GM18868 (cell line): ENCODE measurements around the gene PAK1.
"Not testable (repeated sequence)": the region's sequence is repeated elsewhere in the genome, so short reads cannot be mapped to it uniquely, and the experiment has no call there.

ENCODE experiments used
- ATAC-seq: cut with Tn5 transposase; IDR thresholded peaks from one replicate; pipeline ENCODE4 v1.9.1; 2021; ENCODE audit warnings: mild to moderate bottlenecking, moderate library complexity; ENCODE audit not compliant: unreplicated experiment

The PAK1 gene

GRCh38 chr11:77473801-77474683, at the start of gene PAK1:
PAK1 (minus strand) TSS chr11:77474094; CDS start chr11:77392520, 81,574 bp downstream.
- peak; percentile 66 for ATAC-seq

- ATAC-seq, result no peak
Observed at GRCh38 chr11:77522215-77522614, 48.3 kb upstream of the PAK1 start.

GRCh38 chr11:77519847-77520246, 46.0 kb upstream of the PAK1 start:
- ATAC-seq, result no peak

GRCh38 chr11:77518471-77518870, 44.6 kb upstream of the PAK1 start:
- ATAC-seq, result no peak

- no peak for ATAC-seq
Observed at GRCh38 chr11:77517753-77518152, 43.9 kb upstream of the PAK1 start.

DNA sequence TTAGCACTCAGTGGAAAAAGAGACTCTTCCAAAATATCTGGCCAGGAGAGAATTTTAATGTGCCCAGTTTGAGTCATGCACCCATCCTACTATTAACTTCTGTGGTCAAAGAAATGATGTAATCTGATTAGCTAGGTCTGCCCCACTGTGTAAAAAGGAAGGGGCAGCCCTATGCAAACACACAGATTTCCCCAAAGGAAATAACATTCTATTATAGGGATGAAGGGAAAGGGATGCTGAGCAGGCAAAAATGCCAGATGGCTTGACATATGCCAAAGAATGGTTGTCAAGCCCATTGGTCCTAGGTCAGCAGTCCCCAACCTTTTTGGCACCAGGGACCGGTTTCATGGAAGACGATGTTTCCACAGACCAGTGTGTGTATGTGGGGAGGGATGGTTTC, 43.3 kb upstream of the PAK1 start:
- no peak for ATAC-seq

DNA sequence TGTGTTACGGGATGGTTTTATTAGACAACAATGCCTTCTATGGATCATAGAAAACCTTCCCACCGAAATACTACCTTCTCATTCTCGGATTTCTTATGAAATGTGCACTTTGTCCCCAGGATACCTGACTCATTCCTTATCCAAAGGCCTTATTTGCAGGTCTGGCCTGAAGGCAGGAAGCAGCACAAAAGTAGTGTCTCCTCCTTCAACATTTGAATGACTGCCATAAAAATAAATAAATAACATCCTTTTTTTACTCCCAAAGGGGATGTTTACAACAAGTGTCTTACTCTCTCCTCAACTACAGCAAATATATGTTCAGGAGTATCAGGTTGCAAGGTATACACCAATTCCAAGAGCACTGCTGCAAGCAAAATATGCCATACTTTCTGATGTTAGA, 41.6 kb upstream of the PAK1 start:
- ATAC-seq, result no peak

DNA sequence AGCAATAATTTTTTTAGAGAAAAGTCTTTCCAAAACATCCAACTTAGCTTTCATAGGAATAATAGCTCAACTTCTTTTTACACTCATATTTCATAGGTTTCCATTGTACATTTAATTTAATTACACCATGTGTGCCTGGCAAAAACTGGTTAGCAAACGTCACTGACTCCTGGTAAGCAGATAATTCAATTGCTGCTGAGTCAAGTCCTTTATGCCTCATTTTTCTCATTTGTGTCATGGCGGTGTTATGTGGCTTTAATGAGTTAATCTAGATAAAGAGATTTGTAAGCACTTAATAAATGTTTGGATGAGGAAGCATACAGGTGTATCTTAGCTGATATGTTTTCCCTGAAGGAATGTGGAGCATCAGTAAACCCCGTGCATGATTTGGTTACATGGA, 41.2 kb upstream of the PAK1 start:
- no peak for ATAC-seq

DNA sequence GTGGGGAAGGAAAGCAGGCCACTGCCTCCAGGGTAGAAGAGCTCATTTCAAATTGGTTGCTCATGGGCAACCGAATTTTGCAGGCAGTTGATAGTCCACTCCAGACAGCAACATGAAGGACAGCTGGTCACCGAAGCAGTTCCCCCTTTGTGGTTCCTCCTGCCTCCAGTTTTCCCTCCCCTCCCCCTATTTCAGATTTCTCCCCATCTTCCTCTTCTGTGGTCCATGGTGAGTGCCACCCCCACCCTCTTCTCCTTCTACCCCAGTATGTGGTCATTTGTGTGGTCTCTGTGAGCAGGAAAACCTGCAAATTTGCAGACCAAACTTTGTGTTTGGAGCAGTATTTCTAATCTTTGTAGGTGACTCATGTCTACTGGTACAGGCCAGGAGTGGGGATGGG, 38.2 kb upstream of the PAK1 start:
- no peak for ATAC-seq

DNA sequence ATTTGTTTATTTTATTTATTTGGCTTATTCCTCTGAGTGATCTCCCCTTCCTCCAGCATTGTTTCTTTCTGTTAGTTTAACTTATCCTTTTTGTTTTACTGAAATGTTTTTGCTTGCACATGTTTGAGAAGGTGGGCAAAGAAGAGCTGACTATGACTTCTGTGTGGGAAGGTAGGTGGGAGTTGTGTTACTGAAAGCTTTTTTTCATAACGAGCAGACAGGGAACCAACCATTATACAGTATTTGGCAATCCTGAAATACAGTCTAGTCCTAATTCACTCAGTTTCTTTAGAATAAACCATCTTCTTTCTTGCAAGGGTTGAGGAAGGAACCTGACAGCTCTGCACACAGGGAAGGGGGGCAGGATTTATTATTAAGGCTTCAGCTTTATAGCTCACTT, 37.0 kb upstream of the PAK1 start:
- no peak for ATAC-seq

DNA sequence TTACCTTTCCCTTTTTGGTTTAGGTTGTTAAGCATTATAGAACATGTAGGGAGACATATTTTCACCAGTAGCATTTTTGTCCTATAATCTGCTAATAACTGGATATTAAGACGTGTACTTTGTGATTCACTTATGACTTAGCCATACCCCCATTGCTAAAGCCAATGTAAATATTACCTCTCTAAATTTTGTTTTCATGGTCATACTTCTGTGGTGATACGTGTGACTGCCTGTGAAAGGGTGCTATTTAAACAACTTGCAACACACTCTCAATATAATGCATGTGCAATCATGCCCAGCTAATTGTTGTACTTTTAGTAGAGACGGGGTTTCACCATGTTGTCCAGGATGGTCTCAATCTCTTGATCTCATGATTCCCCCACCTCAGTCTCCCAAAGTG, 36.2 kb upstream of the PAK1 start:
- no peak for ATAC-seq

DNA sequence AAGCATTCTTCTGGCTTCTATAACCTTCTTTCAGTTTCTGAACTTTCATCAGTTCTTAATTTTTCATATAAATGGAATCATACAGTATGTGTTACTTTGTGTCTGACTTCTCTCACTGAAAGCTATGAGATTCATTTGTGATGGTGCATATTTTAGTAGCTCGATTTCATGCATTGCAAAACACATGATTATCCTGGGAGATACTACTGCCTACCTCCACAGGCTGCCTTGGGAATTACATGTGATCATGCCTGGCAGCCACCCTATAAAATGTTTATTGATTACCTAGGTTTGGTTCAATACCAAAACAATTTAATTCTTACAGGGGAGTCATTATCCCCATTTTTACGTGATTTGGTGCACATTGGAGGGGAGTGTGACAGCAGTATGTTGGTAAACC, 34.1 kb upstream of the PAK1 start:
- ATAC-seq, result no peak

DNA sequence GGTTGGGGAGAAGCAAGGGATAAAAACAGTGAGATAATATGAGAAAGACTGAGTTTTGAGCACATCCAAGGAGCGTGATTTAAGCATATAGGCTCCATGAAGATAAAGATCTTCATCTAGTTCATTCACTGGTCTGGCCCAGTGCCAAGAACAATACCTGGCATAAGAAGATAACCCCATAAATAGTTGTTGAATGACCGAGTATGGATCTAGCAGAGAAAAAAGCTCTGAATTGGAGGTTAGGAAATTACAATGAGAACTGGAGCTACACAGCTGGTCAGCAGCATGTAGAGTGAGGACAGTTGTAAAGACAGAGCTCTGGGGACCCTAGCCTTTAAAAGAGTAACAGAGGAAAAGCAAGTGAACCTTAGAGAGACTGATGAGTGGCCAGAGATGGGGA, 33.0 kb upstream of the PAK1 start:
- ATAC-seq, result no peak

DNA sequence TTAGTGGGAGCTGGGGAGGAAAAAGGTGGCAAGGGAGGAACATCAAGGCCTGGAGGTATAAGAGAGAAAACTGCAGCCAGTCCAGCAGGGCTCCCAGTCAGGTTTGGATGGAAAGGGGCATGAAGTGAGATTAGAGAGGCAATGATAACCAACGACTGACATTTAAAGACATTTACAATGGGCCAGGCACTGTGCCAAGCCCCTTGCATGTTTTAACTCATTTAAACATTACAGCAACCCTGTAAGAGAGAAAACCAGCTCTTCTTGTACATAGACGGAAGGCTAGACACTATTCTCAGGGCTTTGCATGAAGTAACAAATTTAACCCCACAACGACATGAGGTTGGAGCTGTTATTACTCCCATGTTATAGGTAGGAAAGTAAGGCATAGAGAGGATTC, 32.1 kb upstream of the PAK1 start:
- no peak for ATAC-seq

DNA sequence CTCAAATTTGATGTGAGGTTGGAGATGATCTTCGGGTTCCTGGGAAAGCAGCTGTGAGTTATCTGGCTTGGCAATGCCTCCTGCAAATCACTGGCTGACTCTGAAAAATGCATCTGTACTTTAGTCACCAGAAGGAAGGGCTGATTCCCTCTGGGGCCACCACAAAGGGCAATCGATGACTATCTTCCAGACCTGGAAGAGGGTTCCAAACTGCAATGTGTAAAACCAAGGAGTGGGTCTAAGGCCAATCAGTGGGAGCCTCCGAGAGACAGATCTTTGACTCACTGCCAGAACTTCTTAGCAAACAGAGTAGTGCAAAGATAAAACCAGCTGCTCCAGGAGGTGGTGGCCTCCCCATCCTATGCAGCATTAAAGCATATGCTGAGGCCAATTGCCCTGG, 29.1 kb upstream of the PAK1 start:
- ATAC-seq, result no peak

DNA sequence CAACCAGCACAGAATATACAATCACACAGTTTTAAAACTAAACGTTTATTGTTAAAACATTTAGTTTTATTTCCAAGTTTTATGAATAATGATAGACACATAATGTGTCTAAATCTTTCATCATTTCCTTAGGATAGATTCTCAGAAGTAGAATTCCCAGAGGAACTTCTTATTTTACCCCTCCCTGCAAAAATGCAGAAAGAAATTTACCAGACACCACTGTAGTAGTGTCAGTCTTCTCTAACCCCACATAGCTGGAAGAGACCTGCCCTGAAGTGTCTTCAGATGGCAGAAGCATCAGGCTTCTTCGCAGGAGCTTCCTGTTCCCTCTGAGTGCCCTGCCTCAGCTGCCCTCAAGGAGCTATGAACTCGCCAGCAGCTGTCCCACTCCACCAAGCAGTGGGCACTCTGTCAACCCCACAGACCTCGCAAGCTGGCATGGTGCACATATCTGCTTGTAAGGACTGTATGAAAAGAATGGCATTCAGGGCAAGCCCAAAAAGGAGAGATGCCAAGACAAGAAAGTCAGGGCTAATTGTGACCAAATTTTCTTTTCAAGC, 28.5 kb upstream of the PAK1 start:
- ATAC-seq, result no peak

DNA sequence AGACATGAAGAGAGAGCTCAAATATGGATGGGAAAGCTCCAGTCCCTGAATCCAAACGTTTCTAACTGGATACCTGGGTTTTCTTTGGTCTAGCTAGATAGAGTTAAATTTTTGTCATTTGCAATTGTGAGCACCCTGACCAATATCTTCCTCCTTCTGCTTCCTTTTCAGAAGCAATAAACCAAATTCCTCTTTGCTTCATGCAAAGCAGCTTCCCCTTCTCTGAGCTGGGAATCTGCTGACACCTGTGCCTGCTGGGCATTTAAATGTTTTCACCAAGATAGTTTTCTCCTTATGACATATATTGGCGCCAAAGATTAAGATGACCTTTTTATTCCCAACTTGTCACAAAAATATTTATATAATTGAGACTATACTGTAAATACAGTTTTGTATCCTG, 27.9 kb upstream of the PAK1 start:
- no peak for ATAC-seq

DNA sequence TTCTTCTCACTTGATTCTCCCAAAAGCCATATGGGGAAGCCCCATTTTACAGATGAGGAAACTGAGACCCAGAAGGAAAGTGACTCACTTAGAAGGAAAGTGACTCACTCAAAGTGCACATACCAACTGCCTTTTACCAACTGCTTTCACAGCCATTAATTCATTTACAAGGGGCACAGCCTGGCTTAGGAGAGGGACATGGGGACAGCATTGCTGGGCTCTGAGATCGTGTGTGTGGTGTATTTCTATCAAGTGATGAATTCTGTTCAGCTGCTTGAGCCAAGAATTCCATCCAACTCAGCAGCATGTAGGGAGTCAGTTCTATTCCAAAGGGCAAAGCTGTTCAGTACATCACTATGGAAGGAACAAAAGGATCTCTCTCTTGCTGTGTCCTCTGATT, 23.5 kb upstream of the PAK1 start:
- no peak for ATAC-seq

- no peak for ATAC-seq
Observed at GRCh38 chr11:77495526-77495925, 21.6 kb upstream of the PAK1 start.

DNA sequence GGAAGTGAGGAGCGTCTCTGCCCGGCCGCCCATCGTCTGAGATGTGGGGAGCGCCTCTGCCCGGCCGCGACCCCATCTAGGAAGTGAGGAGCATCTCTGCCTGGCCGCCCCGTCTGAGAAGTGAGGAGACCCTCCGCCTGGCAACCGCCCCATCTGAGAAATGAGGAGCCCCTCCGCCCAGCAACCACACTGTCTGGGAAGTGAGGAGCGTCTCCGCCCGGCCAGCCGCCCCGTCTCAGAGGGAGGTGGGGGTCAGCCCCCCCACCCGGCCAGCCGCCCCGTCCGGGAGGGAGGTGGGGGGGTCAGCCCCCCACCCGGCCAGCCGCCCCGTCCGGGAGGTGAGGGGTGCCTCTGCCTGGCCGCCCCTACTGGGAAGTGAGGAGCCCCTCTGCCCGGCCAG, 16.1 kb upstream of the PAK1 start:
- not testable (repeated sequence) for ATAC-seq

DNA sequence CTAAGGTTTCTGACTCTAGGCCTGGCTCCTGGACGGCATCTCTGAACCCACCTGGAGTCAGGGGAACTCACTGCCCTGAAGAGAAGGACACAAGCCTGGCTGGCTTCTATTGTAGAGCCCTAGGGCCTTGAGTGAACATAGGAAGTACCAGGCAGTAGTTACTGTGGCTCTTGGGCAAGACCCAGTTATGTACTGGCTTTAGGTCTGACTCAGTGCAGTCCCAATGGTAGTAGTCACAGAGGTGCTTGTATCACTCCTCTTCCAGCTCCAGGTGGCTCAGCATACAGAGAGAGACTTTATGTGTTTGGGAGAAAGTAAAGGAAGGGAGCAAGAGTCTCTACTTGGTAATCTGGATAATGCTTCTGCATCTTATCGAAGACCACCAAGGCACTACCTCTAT, 13.9 kb upstream of the PAK1 start:
- ATAC-seq, result no peak

- ATAC-seq, result no peak
Observed at GRCh38 chr11:77479746-77480352, 6.0 kb upstream of the PAK1 start.
